Ovary (tissue), 3 donors: ENCODE results near the gene ZNF212.

Source experiments
- CTCF ChIP-seq, 3 donors: fragments of 450-650 bp in 2 of 3; fragments of 200-600 bp in 1 of 3; IDR thresholded peaks; one replicate each; pipeline versions ENCODE4 v1.5.1 to v1.8.0; 2016 to 2022; ENCODE audit warnings: antibody characterized with exemption in 3 of 3, mild to moderate bottlenecking in 1 of 3
- EP300 ChIP-seq: sonication (generic); formaldehyde crosslinking; IDR thresholded peaks from one replicate; pipeline ENCODE4 v1.6.1; 2017; ENCODE audit warnings: antibody characterized with exemption
- POLR2A ChIP-seq: fragments of 450-650 bp; IDR thresholded peaks from one replicate; pipeline ENCODE4 v1.6.1; 2017; ENCODE audit warnings: antibody characterized with exemption, mild to moderate bottlenecking, moderate library complexity
- donor health status: DM: no; HTN: no; CAD: no.

DNA sequence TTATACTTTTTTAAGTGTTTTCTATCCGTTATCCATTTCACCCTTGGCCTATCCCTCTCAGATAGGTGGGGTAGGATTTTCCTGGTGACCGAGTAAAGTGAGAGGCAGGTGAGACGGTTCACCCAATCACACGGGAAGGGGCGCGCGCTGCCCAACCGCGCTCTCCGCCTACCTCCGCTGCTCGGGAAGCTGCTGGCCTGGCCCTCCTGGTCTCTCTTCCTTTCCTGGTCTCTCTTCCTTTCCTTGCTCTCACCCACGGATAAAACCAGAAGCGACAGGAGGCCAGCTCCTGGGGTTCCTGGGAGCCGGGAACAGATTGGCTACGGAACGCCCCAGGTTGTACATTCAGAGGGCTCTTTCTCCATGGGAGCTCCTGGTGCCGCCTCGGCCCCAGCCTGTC lies 14.3 kb upstream of the ZNF212 start:
- TF ChIP-seq CTCF (IDR thresholded peaks at IDR 0.05), result no peak
- no peak for TF ChIP-seq EP300
- TF ChIP-seq POLR2A, result no peak
